Endothelial cell of umbilical vein (primary cell): ENCODE measurements around the gene KCNS3.

Source experiments
- CTCF ChIP-seq, 2 donors: IDR thresholded peaks; 1 replicate in 1 of 2; 2 replicates in 1 of 2; pipeline ENCODE4 v1.5.1; 2011; ENCODE audit warnings: low read length in 2 of 2, mild to moderate bottlenecking in 2 of 2, moderate library complexity in 2 of 2, control low read depth in 1 of 2, inconsistent platforms in 1 of 2, low read depth in 1 of 2; ENCODE audit not compliant: insufficient read depth in 1 of 2; ENCODE audit errors: extremely low read depth in 1 of 2
- EZH2 ChIP-seq: IDR thresholded peaks from 2 replicates; pipeline ENCODE4 v1.6.1; 2012; ENCODE audit warnings: borderline replicate concordance, low read depth, mild to moderate bottlenecking, moderate library complexity, low read length, inconsistent platforms; ENCODE audit not compliant: severe bottlenecking
- FOS ChIP-seq: IDR thresholded peaks from 2 replicates; pipeline ENCODE4 v1.6.1; 2011; ENCODE audit warnings: mild to moderate bottlenecking, low read length, moderate library complexity, borderline replicate concordance; ENCODE audit not compliant: insufficient read depth
- MYC ChIP-seq: IDR thresholded peaks from one replicate; pipeline ENCODE4 v1.6.1; 2011; ENCODE audit warnings: mild to moderate bottlenecking, low read depth, low read length
- POLR2A ChIP-seq: IDR thresholded peaks from 2 replicates; pipeline ENCODE4 v1.6.1; 2012; ENCODE audit warnings: low read depth, mild to moderate bottlenecking, control low read depth, low read length
- POLR2AphosphoS5 ChIP-seq: IDR thresholded peaks from 2 replicates; pipeline ENCODE4 v1.6.1; 2012; ENCODE audit warnings: low read depth, mild to moderate bottlenecking, control low read depth, low read length, moderate library complexity; ENCODE audit not compliant: insufficient read depth

DNA sequence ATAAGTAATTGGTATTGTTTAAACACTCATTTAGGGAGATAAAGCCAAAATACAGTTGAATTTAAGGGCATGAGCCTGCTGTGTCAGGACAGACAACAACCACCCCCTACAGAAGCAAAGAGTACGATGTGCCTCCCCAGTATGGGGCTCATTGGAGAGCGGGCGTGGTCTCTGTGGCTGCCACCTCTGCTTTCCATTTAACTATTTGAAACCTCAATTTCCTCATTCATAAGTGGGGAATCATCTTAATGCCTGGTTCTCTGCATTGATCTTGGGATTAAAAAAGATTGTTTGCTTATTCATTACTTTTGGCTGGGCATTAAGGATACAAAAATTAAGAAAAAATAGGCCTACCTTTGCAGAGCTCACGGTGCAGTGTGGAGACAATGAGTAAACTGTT lies 21.4 kb downstream of the KCNS3 start:
- TF ChIP-seq CTCF (IDR thresholded peaks at IDR 0.05; ENCODE audit: extremely low read depth in 1 of 2, insufficient read depth in 1 of 2, low read depth in 1 of 2, low read length in 2 of 2), result no peak
- no peak for TF ChIP-seq POLR2AphosphoS5
- TF ChIP-seq POLR2A, result no peak
- no peak for TF ChIP-seq FOS
- no peak for TF ChIP-seq EZH2
- no peak for TF ChIP-seq MYC
